Astrocyte (in vitro differentiated cells and primary cell): ENCODE data around the gene GPR180.

Source experiments
- EZH2 ChIP-seq: IDR thresholded peaks from 2 replicates; pipeline ENCODE4 v1.6.1; 2012; ENCODE audit warnings: mild to moderate bottlenecking, low read length, inconsistent platforms; ENCODE audit not compliant: insufficient read depth
- TF ChIP-seq, protein P1 (sequence below): IDR thresholded peaks from 2 replicates; pipeline ENCODE4 v1.5.1; 2011; ENCODE audit warnings: low read depth, mild to moderate bottlenecking, inconsistent platforms, low read length, moderate library complexity; ENCODE audit not compliant: insufficient read depth

DNA sequence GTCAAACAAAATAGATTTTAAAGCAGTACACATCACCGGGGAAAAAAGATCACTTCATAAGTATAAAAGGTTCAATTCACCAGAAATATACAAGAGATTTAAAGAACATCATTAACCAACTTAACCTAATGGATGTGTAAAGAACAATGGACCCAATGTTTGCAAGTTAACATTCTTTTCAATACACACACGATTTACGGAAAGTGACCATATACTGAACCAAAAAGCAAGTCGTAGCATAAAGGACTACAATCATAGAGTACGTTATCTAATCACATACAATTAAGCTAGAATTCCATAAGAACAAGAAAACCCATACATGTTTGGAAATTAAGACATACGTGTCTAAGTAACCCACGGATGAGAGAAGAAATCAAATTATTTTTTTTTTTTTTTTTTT, 15.3 kb upstream of the GPR180 start:
- TF ChIP-seq, protein P1, sequence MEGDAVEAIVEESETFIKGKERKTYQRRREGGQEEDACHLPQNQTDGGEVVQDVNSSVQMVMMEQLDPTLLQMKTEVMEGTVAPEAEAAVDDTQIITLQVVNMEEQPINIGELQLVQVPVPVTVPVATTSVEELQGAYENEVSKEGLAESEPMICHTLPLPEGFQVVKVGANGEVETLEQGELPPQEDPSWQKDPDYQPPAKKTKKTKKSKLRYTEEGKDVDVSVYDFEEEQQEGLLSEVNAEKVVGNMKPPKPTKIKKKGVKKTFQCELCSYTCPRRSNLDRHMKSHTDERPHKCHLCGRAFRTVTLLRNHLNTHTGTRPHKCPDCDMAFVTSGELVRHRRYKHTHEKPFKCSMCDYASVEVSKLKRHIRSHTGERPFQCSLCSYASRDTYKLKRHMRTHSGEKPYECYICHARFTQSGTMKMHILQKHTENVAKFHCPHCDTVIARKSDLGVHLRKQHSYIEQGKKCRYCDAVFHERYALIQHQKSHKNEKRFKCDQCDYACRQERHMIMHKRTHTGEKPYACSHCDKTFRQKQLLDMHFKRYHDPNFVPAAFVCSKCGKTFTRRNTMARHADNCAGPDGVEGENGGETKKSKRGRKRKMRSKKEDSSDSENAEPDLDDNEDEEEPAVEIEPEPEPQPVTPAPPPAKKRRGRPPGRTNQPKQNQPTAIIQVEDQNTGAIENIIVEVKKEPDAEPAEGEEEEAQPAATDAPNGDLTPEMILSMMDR, result no peak
- no peak for TF ChIP-seq EZH2
